ENCODE measurements around the gene RTN4. TPM values are rescaled to one million over a fixed set of nuclear protein-coding genes. Genes with fewer than 3 reads are reported as not detected.

The RTN4 gene
- total and polyA plus RNA-seq, 2 donors from 2014 or later = 296 to 329 TPM

GRCh38 chr2:54981385-54981784 lies 68.9 kb downstream of the RTN4 start:
- no peak overlapping the region for H3K9ac ChIP-seq (ENCODE audit: low read length in 3 of 3)
- no peak for FAIRE-seq

GRCh38 chr2:54979321-54980044 lies 70.8 kb downstream of the RTN4 start:
- Histone ChIP-seq H3K9me3 (ENCODE audit: control insufficient read depth in 2 of 3, insufficient read depth in 1 of 3, low read length in 3 of 3) (no peaks in the 10 kb centered on the region), H3K27ac (ENCODE audit: low read depth in 2 of 2, low read length in 2 of 2) (peak overlapping the region in 1 of 2 donors; percentile 41), H3K4me1 (ENCODE audit: control insufficient read depth in 2 of 3, insufficient read depth in 2 of 3, low read depth in 1 of 3, low read length in 3 of 3) (peaks cover 2 to 26% (median 13%) of the 10 kb centered on the region in 3 donors), H3K4me3 (ENCODE audit: low read length in 3 of 3) (no peak overlapping the region), H3K9ac (ENCODE audit: low read length in 3 of 3) (no peak overlapping the region), H3K36me3 (ENCODE audit: control insufficient read depth in 2 of 3, insufficient read depth in 3 of 3, low read length in 3 of 3) (peaks cover 0 to 3% (median 0%) of the 10 kb centered on the region in 3 donors), H3K27me3 (ENCODE audit: control insufficient read depth, insufficient read depth, low read length) (no peaks in the 10 kb centered on the region)
- no peak for FAIRE-seq
- peak in 4 of 5 donors; percentile 23 to 81 (median 54) for DNase-seq
- no peak for TF ChIP-seq CTCF (IDR thresholded peaks at IDR 0.05; ENCODE audit: borderline replicate concordance, extremely low read depth, insufficient read depth)
- intact Hi-C loops (cut with DNase I) = no loop called here

More at GRCh38 chr2:54981385-54981784, 68.9 kb downstream of the RTN4 start:
- Histone ChIP-seq H3K27me3 (ENCODE audit: control insufficient read depth, insufficient read depth, low read length) (no peaks in the 10 kb centered on the region), H3K36me3 (ENCODE audit: control insufficient read depth in 2 of 3, insufficient read depth in 3 of 3, low read length in 3 of 3) (peaks cover 0 to 8% (median 2%) of the 10 kb centered on the region in 3 donors), H3K4me3 (ENCODE audit: low read length in 3 of 3) (no peak overlapping the region), H3K9me3 (ENCODE audit: control insufficient read depth in 2 of 3, insufficient read depth in 1 of 3, low read length in 3 of 3) (no peaks in the 10 kb centered on the region), H3K27ac (ENCODE audit: low read depth in 2 of 2, low read length in 2 of 2) (peak overlapping the region in 1 of 2 donors; percentile 24), H3K4me1 (ENCODE audit: control insufficient read depth in 2 of 3, insufficient read depth in 2 of 3, low read depth in 1 of 3, low read length in 3 of 3) (peaks cover 0 to 22% (median 9%) of the 10 kb centered on the region in 3 donors)
- peak in 1 of 5 donors; percentile 25 for DNase-seq
- intact Hi-C loops (cut with DNase I) = no loop called here
- no peak for TF ChIP-seq CTCF (IDR thresholded peaks at IDR 0.05; ENCODE audit: borderline replicate concordance, extremely low read depth, insufficient read depth)

GRCh38 chr2:54977149-54977548 lies 73.1 kb downstream of the RTN4 start:
- H3K4me3 ChIP-seq (ENCODE audit: low read length in 3 of 3) = no peak overlapping the region
- H3K4me1 ChIP-seq (ENCODE audit: control insufficient read depth in 2 of 3, insufficient read depth in 2 of 3, low read depth in 1 of 3, low read length in 3 of 3) = peaks cover 2 to 19% (median 11%) of the 10 kb centered on the region in 3 donors
- H3K27ac ChIP-seq (ENCODE audit: low read depth in 2 of 2, low read length in 2 of 2) = peak overlapping the region; percentile 7 to 51
- no peak overlapping the region for H3K9ac ChIP-seq (ENCODE audit: low read length in 3 of 3)
- DNase-seq (peak in 2 of 5 donors; percentile 68 to 86), FAIRE-seq (no peak)
- intact Hi-C loops (cut with DNase I) = no loop called here
- H3K36me3 ChIP-seq (ENCODE audit: control insufficient read depth in 2 of 3, insufficient read depth in 3 of 3, low read length in 3 of 3) = no peaks in the 10 kb centered on the region
- no peaks in the 10 kb centered on the region for H3K9me3 ChIP-seq (ENCODE audit: control insufficient read depth in 2 of 3, insufficient read depth in 1 of 3, low read length in 3 of 3)
- no peak for TF ChIP-seq CTCF (IDR thresholded peaks at IDR 0.05; ENCODE audit: borderline replicate concordance, extremely low read depth, insufficient read depth)
- no peaks in the 10 kb centered on the region for H3K27me3 ChIP-seq (ENCODE audit: control insufficient read depth, insufficient read depth, low read length)
